HG02763 (cell line): Measurements from ENCODE around the gene CBR4.
"Not testable (repeated sequence)": the region's sequence is repeated elsewhere in the genome, so short reads cannot be mapped to it uniquely, and the experiment has no call there.

Source experiments
- ATAC-seq: cut with Tn5 transposase; IDR thresholded peaks from one replicate; pipeline ENCODE4 v1.9.1; 2021; ENCODE audit warnings: mild to moderate bottlenecking, moderate library complexity; ENCODE audit not compliant: unreplicated experiment

Gene CBR4

GRCh38 chr4:168995537-168996295 is 14.3 kb downstream of the CBR4 start:
- ATAC-seq: no peak

GRCh38 chr4:168994958-168995357 is 15.1 kb downstream of the CBR4 start:
- no peak for ATAC-seq

- no peak for ATAC-seq
Observed at GRCh38 chr4:168993714-168994510, 16.1 kb downstream of the CBR4 start.

GRCh38 chr4:168992952-168993482 is 17.0 kb downstream of the CBR4 start:
- ATAC-seq: not testable (repeated sequence)

- ATAC-seq: no peak
Observed at GRCh38 chr4:168981942-168982341, 28.1 kb downstream of the CBR4 start.

- ATAC-seq: no peak
Observed at GRCh38 chr4:168981460-168981859, 28.6 kb downstream of the CBR4 start.

- no peak for ATAC-seq
Observed at GRCh38 chr4:168979338-168979737, 30.7 kb downstream of the CBR4 start.

GRCh38 chr4:168978001-168978700 is 31.9 kb downstream of the CBR4 start:
- ATAC-seq: no peak

- ATAC-seq: no peak
Observed at GRCh38 chr4:168972596-168972995, 37.5 kb downstream of the CBR4 start.

- no peak for ATAC-seq
Observed at GRCh38 chr4:168960716-168961115, 49.3 kb downstream of the CBR4 start.

- no peak for ATAC-seq
Observed at GRCh38 chr4:168955674-168956073, 54.4 kb downstream of the CBR4 start.

- not testable (repeated sequence) for ATAC-seq
Observed at GRCh38 chr4:168952821-168953246, 57.2 kb downstream of the CBR4 start.

- no peak for ATAC-seq
Observed at GRCh38 chr4:168945291-168945690, 64.8 kb downstream of the CBR4 start.

GRCh38 chr4:168942985-168943384 is 67.1 kb downstream of the CBR4 start:
- ATAC-seq: no peak
